ENCODE results near the gene HSD17B3.

The HSD17B3 gene

GRCh38 chr9:96343515-96344360, 41.8 kb upstream of the HSD17B3 start:
- no peaks in the 10 kb centered on the region for H3K27me3 ChIP-seq (ENCODE audit: insufficient read depth, low read depth, severe bottlenecking)
- DNase-seq = no peak
- H3K36me3 ChIP-seq = no peaks in the 10 kb centered on the region
- no peak overlapping the region for H3K4me3 ChIP-seq (ENCODE audit: low read depth, low read length)
- H3K27ac ChIP-seq = peak overlapping the region; percentile 61
- peaks cover 13% of the 10 kb centered on the region for H3K9me3 ChIP-seq (ENCODE audit: severe bottlenecking)
- TF ChIP-seq CTCF (IDR thresholded peaks at IDR 0.05; ENCODE audit: low read depth, low read length) = no peak

GRCh38 chr9:96342571-96343245, 40.7 kb upstream of the HSD17B3 start:
- DNase-seq = no peak
- H3K27me3 ChIP-seq (ENCODE audit: insufficient read depth, low read depth, severe bottlenecking) = no peaks in the 10 kb centered on the region
- H3K4me3 ChIP-seq (ENCODE audit: low read depth, low read length) = no peak overlapping the region
- TF ChIP-seq CTCF (IDR thresholded peaks at IDR 0.05; ENCODE audit: low read depth, low read length) = no peak
- no peak overlapping the region for H3K27ac ChIP-seq
- H3K36me3 ChIP-seq = no peaks in the 10 kb centered on the region
- H3K9me3 ChIP-seq (ENCODE audit: severe bottlenecking) = peaks cover 8% of the 10 kb centered on the region

- no peak overlapping the region for H3K27ac ChIP-seq
- DNase-seq = no peak
- no peak for TF ChIP-seq CTCF (IDR thresholded peaks at IDR 0.05; ENCODE audit: low read depth, low read length)
These were observed 38.7 kb upstream of the HSD17B3 start for GRCh38 chr9:96340707-96341106.

GRCh38 chr9:96338299-96338698, 36.3 kb upstream of the HSD17B3 start:
- no peak for TF ChIP-seq CTCF (IDR thresholded peaks at IDR 0.05; ENCODE audit: low read depth, low read length)
- Histone ChIP-seq H3K9me3 (ENCODE audit: severe bottlenecking) (peaks cover 3% of the 10 kb centered on the region), H3K4me3 (ENCODE audit: low read depth, low read length) (no peak overlapping the region), H3K27ac (no peak overlapping the region), H3K36me3 (no peaks in the 10 kb centered on the region), H3K27me3 (ENCODE audit: insufficient read depth, low read depth, severe bottlenecking) (no peaks in the 10 kb centered on the region)
- no peak for DNase-seq

More at GRCh38 chr9:96340707-96341106, 38.7 kb upstream of the HSD17B3 start:
- Histone ChIP-seq H3K9me3 (ENCODE audit: severe bottlenecking) (peaks cover 5% of the 10 kb centered on the region), H3K4me3 (ENCODE audit: low read depth, low read length) (no peak overlapping the region), H3K27me3 (ENCODE audit: insufficient read depth, low read depth, severe bottlenecking) (no peaks in the 10 kb centered on the region), H3K36me3 (no peaks in the 10 kb centered on the region)

- H3K36me3 ChIP-seq = no peaks in the 10 kb centered on the region
- no peak overlapping the region for H3K27ac ChIP-seq
- no peak for TF ChIP-seq CTCF (IDR thresholded peaks at IDR 0.05; ENCODE audit: low read depth, low read length)
- H3K27me3 ChIP-seq (ENCODE audit: insufficient read depth, low read depth, severe bottlenecking) = no peaks in the 10 kb centered on the region
- no peak overlapping the region for H3K4me3 ChIP-seq (ENCODE audit: low read depth, low read length)
- no peak for DNase-seq
- no peaks in the 10 kb centered on the region for H3K9me3 ChIP-seq (ENCODE audit: severe bottlenecking)
These were observed 32.0 kb upstream of the HSD17B3 start for GRCh38 chr9:96333958-96334357.

Data from WERI-Rb-1 (cell line).